ENCODE results near the gene SWI5. TPM values are rescaled to one million over a fixed set of nuclear protein-coding genes. Genes with fewer than 3 reads are reported as not detected.

Gene SWI5
- total RNA-seq, 2 experiments from 2014 or later, result 12.2 to 13.7 TPM

- Mint-ChIP-seq H3K36me3 (ENCODE audit: low read depth) (peaks cover 15% of the 10 kb centered on the region), H3K27me3 (ENCODE audit: low read depth) (no peaks in the 10 kb centered on the region), H3K4me1 (ENCODE audit: low read depth) (peaks cover 18% of the 10 kb centered on the region), H3K9me3 (ENCODE audit: insufficient read depth) (no peaks in the 10 kb centered on the region), H3K4me3 (no peak overlapping the region), H3K27ac (no peak overlapping the region)
- no peak for ATAC-seq
- ChIA-PET POLR2A (no interaction called here), CTCF (interaction anchor here (0.5 to 2.3 kb wide), 2 partner anchors 16 to 213 kb away, joined by 4 to 15 read pairs; no protein-coding TSS in a partner anchor)
- no peak for DNase-seq
Observed at GRCh38 chr9:128325629-128326028, 49.6 kb downstream of the SWI5 start.

GRCh38 chr9:128333451-128333869 lies 57.4 kb downstream of the SWI5 start:
- Mint-ChIP-seq H3K27ac (no peak overlapping the region), H3K4me3 (no peak overlapping the region), H3K9me3 (ENCODE audit: insufficient read depth) (no peaks in the 10 kb centered on the region), H3K27me3 (ENCODE audit: low read depth) (no peaks in the 10 kb centered on the region), H3K36me3 (ENCODE audit: low read depth) (peaks cover 8% of the 10 kb centered on the region), H3K4me1 (ENCODE audit: low read depth) (no peaks in the 10 kb centered on the region)
- CTCF ChIA-PET, result interaction anchor here (0.9 kb wide), 1 partner anchor 36 kb away, joined by 4 read pairs; no protein-coding TSS in a partner anchor
- DNase-seq, result no peak
- ATAC-seq, result no peak
- POLR2A ChIA-PET, result no interaction called here

DNA sequence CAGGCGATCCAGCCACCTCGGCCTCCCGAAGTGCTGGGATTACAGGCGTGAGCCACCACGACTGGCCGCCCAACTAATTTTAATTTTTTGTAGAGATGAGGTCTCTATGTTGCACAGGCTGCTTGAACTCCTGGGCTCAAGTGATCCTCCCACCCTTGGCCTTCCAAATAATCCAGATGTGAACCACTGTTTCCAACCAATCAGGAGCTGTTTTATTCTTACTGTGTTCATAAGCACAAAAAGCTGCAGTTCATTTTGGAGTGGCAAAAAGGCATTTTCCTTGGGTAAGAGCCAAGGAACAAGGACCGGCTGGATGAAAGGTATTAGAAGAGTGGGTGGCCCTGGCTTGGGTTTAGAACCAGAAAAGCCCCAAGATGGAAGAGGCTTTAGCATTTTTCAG lies 59.1 kb downstream of the SWI5 start:
- peaks cover 5% of the 10 kb centered on the region for H3K4me1 Mint-ChIP-seq (ENCODE audit: low read depth)
- H3K4me3 Mint-ChIP-seq, result no peak overlapping the region
- POLR2A ChIA-PET, result interaction anchor here (0.6 to 1.3 kb wide), 2 partner anchors 36 to 147 kb away, joined by 4 to 5 read pairs; partner anchors contain the start of gene URM1
- ATAC-seq (no peak), DNase-seq (no peak)
- H3K9me3 Mint-ChIP-seq (ENCODE audit: insufficient read depth), result no peaks in the 10 kb centered on the region
- H3K36me3 Mint-ChIP-seq (ENCODE audit: low read depth), result peaks cover 5% of the 10 kb centered on the region
- no peaks in the 10 kb centered on the region for H3K27me3 Mint-ChIP-seq (ENCODE audit: low read depth)
- H3K27ac Mint-ChIP-seq, result no peak overlapping the region
- CTCF ChIA-PET, result interaction anchor here (1.1 to 2.6 kb wide), 3 partner anchors 13 to 85 kb away, joined by 3 to 9 read pairs (median 3); partner anchors contain the start of gene CERCAM

- Mint-ChIP-seq H3K9me3 (ENCODE audit: insufficient read depth) (no peaks in the 10 kb centered on the region), H3K27ac (no peak overlapping the region), H3K27me3 (ENCODE audit: low read depth) (no peaks in the 10 kb centered on the region), H3K4me3 (no peak overlapping the region), H3K4me1 (ENCODE audit: low read depth) (peaks cover 5% of the 10 kb centered on the region), H3K36me3 (ENCODE audit: low read depth) (peaks cover 5% of the 10 kb centered on the region)
- DNase-seq (no peak), ATAC-seq (no peak)
- CTCF ChIA-PET, result interaction anchor here (1.1 to 2.6 kb wide), 3 partner anchors 14 to 84 kb away, joined by 3 to 9 read pairs (median 3); partner anchors contain the start of gene CERCAM
- POLR2A ChIA-PET, result interaction anchor here (0.6 to 1.3 kb wide), 3 partner anchors 35 to 348 kb away, joined by 3 to 5 read pairs (median 4); partner anchors contain the start of gene URM1
Observed at GRCh38 chr9:128335914-128336313, 59.8 kb downstream of the SWI5 start.

GRCh38 chr9:128337936-128338335 lies 61.9 kb downstream of the SWI5 start:
- H3K27ac Mint-ChIP-seq, result no peak overlapping the region
- CTCF ChIA-PET, result interaction anchor here (1.5 kb wide), 1 partner anchor 43 kb away, joined by 5 read pairs; no protein-coding TSS in a partner anchor
- ATAC-seq, result no peak
- H3K4me3 Mint-ChIP-seq, result no peak overlapping the region
- DNase-seq, result no peak
- H3K36me3 Mint-ChIP-seq (ENCODE audit: low read depth), result peaks cover 4% of the 10 kb centered on the region
- H3K4me1 Mint-ChIP-seq (ENCODE audit: low read depth), result peaks cover 11% of the 10 kb centered on the region
- H3K27me3 Mint-ChIP-seq (ENCODE audit: low read depth), result no peaks in the 10 kb centered on the region
- no peaks in the 10 kb centered on the region for H3K9me3 Mint-ChIP-seq (ENCODE audit: insufficient read depth)
- POLR2A ChIA-PET, result interaction anchor here (1.0 kb wide), 1 partner anchor 62 kb away, joined by 3 read pairs; the partner anchor contains the start of genes GOLGA2 and SWI5

Small RNA genes lying within 50 kb of the gene (microRNA-seq; reads per million reads assigned to microRNA genes)
- 2.9 reads per million for gene MIR199B
- gene MIR3154, result not detected

Other genes starting within 250 kb of the SWI5 start
- 10 to 100 TPM; 13.3 to 15.4 TPM for gene NAIF1, start 209.0 kb upstream of the SWI5 start, total RNA-seq
- gene SLC25A25, start 208.0 kb upstream of the SWI5 start, total RNA-seq, result 10 to 100 TPM; 17.2 to 19.2 TPM
- 10 to 100 TPM; 51.8 to 57.7 TPM for gene PTGES2, start 148.5 kb upstream of the SWI5 start, total RNA-seq
- not detected for gene LCN2, start 126.8 kb upstream of the SWI5 start, total RNA-seq
- 100 to 1,000 TPM in 1 of 2 experiments, 10 to 100 TPM in 1; 94.3 to 105 TPM for gene BBLN, start 116.0 kb upstream of the SWI5 start, total RNA-seq
- gene CIZ1, start 84.7 kb upstream of the SWI5 start, total RNA-seq, result 100 to 1,000 TPM; 121 to 127 TPM
- gene DNM1, start 72.9 kb upstream of the SWI5 start, total RNA-seq, result under 1 TPM; 0.21 to 0.29 TPM
- gene GOLGA2, start 269 bp upstream of the SWI5 start, total RNA-seq, result 10 to 100 TPM; 57.9 to 58.8 TPM
- gene TRUB2, start 46.2 kb downstream of the SWI5 start, total RNA-seq, result 10 to 100 TPM; 25.5 to 27.7 TPM
- 10 to 100 TPM; 31.8 to 34.9 TPM for gene COQ4, start 46.6 kb downstream of the SWI5 start, total RNA-seq
- 10 to 100 TPM; 19.0 to 21.7 TPM for gene SLC27A4, start 64.3 kb downstream of the SWI5 start, total RNA-seq
- gene URM1, start 95.1 kb downstream of the SWI5 start, total RNA-seq, result 10 to 100 TPM; 78.9 to 79.9 TPM
- 1 to 10 TPM; 3.9 to 4.2 TPM for gene CERCAM, start 144.6 kb downstream of the SWI5 start, total RNA-seq
- gene ODF2, start 179.7 kb downstream of the SWI5 start, total RNA-seq, result 10 to 100 TPM; 77.5 to 82.8 TPM
- 10 to 100 TPM; 46.5 to 47.7 TPM for gene GLE1, start 228.4 kb downstream of the SWI5 start, total RNA-seq

Measured in activated CD8-positive, alpha-beta T cell treated with anti-CD3 and anti-CD28 coated beads, Interleukin-2, amount 10 ng/mL, durations not matched to agents 7 days and 5 days (primary cell).